NB4 (cell line): ENCODE data around the gene TRAPPC2L.

Source experiments
- DNase-seq: peaks from one replicate; pipeline ENCODE4 v3.0.0; 2010; ENCODE audit warnings: low read depth
- H3K4me3 ChIP-seq: one replicate; pipeline ENCODE4 v1.5.1; 2011; ENCODE audit warnings: mild to moderate bottlenecking, low read depth, low read length, moderate library complexity
- MYC ChIP-seq: IDR thresholded peaks from 2 replicates; pipeline ENCODE4 v1.6.1; 2011; ENCODE audit warnings: low read depth, low read length
- POLR2A ChIP-seq: IDR thresholded peaks from 2 replicates; pipeline ENCODE4 v1.6.1; 2011; ENCODE audit warnings: mild to moderate bottlenecking; ENCODE audit not compliant: insufficient read length; ENCODE audit errors: extremely low read depth
- TF ChIP-seq, protein P1 (sequence below): IDR thresholded peaks from 2 replicates; pipeline ENCODE4 v1.6.1; 2011; ENCODE audit warnings: low read depth, low read length
- TF ChIP-seq, protein P2 (sequence below): IDR thresholded peaks from one replicate; pipeline ENCODE4 v1.5.1; 2012; ENCODE audit warnings: low read depth, low read length

The TRAPPC2L gene

DNA sequence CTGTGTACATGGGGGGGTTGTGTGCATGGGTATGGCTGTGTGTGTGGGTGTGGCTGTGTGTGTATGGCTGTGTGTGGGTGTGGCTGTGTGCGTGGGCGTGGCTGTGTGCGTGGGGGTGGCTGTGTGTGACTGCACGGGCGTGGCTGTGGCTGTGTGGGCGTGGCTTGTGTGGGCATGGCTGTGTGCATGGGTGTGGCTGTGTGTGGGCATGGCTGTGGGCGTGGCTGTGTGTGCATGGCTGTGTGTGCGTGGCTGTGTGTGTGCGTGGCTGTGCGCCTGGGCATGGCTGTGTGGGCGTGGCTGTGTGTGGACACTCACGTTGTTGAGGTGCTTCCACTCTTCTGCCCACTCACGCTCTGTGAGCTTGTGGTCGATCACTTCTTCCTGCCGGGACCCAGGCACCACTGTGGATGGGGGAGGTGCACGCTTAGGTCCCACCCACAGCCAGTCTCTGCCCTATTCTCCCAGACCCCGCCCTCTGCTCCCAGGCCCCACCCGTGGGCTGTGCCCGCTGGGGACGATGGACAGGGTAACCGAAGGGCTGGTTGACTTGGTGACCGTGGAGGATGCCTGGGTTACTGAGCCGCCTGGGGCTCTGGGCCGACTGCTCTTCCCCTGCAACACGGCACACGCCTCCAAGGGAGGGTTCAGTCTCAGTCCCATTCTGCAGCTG lies 25.6 kb downstream of the TRAPPC2L start:
- DNase-seq: peak; percentile 52
- TF ChIP-seq, protein P1, sequence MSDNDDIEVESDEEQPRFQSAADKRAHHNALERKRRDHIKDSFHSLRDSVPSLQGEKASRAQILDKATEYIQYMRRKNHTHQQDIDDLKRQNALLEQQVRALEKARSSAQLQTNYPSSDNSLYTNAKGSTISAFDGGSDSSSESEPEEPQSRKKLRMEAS: no peak
- no peak for TF ChIP-seq POLR2A
- TF ChIP-seq, protein P2, sequence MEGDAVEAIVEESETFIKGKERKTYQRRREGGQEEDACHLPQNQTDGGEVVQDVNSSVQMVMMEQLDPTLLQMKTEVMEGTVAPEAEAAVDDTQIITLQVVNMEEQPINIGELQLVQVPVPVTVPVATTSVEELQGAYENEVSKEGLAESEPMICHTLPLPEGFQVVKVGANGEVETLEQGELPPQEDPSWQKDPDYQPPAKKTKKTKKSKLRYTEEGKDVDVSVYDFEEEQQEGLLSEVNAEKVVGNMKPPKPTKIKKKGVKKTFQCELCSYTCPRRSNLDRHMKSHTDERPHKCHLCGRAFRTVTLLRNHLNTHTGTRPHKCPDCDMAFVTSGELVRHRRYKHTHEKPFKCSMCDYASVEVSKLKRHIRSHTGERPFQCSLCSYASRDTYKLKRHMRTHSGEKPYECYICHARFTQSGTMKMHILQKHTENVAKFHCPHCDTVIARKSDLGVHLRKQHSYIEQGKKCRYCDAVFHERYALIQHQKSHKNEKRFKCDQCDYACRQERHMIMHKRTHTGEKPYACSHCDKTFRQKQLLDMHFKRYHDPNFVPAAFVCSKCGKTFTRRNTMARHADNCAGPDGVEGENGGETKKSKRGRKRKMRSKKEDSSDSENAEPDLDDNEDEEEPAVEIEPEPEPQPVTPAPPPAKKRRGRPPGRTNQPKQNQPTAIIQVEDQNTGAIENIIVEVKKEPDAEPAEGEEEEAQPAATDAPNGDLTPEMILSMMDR: no peak
- no peak for TF ChIP-seq MYC
- no peak overlapping the region for H3K4me3 ChIP-seq

DNA sequence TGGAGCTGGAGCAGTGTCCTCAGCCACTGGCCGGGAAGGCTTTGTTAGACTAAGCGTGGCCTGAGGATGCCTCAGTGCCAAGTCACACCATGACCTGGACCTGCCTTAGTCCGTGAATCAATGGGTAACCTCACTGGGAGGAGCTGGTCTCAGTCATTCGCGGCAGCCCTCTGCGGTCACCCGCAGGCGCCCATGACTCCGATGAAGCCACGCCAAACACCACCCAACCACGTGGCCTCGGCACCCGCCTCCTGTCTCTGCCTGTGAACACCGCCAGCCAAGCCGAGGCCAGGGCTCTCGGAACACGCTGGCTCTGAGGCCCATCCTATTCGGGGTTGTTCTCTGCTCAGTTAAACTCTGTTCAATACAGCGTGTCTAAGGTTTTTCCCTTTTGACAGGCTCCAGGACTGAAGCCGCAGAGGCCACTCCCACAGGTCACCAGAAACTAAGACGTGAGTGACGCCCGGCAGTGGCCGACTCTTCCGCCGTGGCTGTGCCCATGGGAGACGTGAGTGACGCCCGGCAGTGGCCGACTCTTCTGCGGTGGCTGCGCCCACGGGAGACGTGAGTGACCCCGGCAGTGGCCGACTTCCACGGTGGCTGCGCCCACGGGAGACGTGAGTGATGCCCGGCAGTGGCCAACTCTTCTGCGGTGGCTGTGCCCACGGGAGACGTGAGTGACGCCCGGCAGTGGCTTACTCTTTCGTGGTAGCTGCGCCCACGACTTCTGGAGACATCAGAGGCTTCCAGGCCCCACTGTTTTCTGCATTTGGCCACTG lies 26.4 kb downstream of the TRAPPC2L start:
- TF ChIP-seq POLR2A: no peak
- no peak for TF ChIP-seq MYC
- TF ChIP-seq, protein P1: no peak
- TF ChIP-seq, protein P2: no peak
- DNase-seq: no peak
- no peak overlapping the region for H3K4me3 ChIP-seq

DNA sequence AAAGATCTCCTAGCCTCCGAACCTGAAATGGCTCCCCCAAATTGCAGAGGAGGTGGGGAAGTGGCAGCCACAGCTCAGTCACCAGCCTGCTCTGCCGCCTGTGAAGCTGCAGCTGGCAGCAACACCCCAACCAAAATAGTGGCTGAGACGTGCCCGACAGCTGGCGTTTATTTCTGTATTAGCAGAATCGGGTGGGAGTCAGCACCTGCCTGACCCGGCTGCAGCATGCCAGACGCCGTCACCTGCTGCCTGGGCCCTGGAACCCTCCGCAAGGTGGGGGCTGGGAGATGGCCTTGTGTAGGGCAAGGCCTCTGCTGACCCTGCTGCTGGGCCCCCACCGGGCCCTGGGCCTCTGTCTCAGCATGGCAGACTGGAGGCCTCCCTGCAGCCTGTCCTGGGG lies 27.0 kb downstream of the TRAPPC2L start:
- DNase-seq: no peak
- no peak for TF ChIP-seq POLR2A
- TF ChIP-seq MYC: no peak
- TF ChIP-seq, protein P2: no peak
- TF ChIP-seq, protein P1: no peak
- H3K4me3 ChIP-seq: no peak overlapping the region

DNA sequence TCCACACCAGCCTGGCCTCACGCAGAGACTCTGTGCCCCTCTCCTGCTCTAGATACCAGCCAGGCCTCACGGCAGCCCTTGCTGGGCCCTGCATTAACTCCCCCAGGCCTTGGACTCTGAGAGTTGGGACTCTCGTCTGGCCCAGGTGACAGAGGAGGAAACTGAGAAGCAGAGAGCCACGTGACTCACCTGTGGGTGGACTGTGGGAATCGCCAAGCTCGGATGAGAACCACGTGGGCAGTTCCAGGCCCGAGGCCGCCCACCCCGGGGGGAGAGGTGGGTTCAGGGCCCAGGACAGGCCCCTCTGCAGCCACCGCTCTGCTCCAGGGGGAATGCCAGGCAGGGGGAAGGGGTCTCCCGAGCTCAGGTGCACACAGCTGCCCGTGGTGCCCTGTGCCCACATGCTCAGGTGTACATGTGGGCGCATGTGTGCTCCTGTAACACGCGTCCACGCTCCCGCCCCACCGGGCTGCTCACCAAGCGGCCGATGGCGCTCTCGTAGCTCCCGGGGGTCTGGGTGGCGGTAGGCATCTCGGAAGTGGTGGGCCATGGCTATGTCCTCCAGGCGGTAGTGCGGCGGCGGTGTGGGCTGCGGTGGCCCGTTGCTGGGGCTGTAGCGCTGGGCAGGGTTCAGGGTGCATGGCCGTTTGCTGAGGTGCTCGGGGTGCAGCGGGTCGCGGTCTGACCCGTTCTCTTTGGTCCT lies 27.8 kb downstream of the TRAPPC2L start:
- no peak for DNase-seq
- no peak overlapping the region for H3K4me3 ChIP-seq
- TF ChIP-seq, protein P1: no peak
- TF ChIP-seq, protein P2: no peak
- no peak for TF ChIP-seq POLR2A
- no peak for TF ChIP-seq MYC

DNA sequence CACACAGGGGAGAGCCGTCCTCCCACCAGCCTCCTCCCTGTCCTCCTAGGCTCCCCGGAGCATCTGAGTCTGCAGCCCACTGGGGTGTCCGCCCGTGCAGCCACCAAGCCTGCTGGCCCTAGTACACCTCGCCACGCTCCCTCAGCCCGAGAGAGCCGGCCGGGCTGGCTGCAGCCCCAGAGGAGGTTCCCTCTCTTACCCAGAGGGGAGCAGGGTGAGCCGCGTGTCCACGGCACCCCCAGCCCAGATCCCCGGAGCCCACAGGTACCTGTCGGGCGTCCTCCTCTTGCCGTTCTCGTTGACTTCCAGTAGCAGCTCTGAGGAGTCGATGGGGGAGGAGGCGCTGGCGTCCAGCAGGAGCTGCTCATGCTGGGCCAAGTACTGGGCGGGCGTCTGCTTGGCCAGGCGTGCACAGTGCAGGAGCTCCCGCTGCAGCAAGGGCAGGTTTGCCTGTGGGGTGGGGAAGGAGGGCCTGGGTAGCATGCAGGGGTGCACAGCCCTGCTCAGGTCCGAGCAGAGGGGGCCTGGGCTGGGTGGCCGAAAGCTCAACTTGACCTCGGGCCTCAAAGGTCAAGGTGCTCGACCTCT lies 28.9 kb downstream of the TRAPPC2L start:
- TF ChIP-seq, protein P2: no peak
- TF ChIP-seq, protein P1: no peak
- no peak for TF ChIP-seq POLR2A
- no peak for TF ChIP-seq MYC
- no peak overlapping the region for H3K4me3 ChIP-seq
- no peak for DNase-seq
